Endothelial cell (in vitro differentiated cells): Measurements from ENCODE around the gene NUDT15. TPM values are rescaled to one million over a fixed set of nuclear protein-coding genes. Genes with fewer than 3 reads are reported as not detected.

Experiments
- DNase-seq: peaks from one replicate; pipeline ENCODE4 v3.0.0; 2021; ENCODE audit warnings: low spot score
- H3K27ac Mint-ChIP-seq: one replicate; pipeline ENCODE4 v1.8.0; 2021; ENCODE audit warnings: mixed read lengths, inconsistent platforms; ENCODE audit not compliant: unreplicated experiment
- H3K27me3 Mint-ChIP-seq: one replicate; pipeline ENCODE4 v1.8.0; 2021; ENCODE audit warnings: mild to moderate bottlenecking, moderate library complexity, mixed read lengths, inconsistent platforms; ENCODE audit not compliant: unreplicated experiment
- H3K36me3 Mint-ChIP-seq: one replicate; pipeline ENCODE4 v1.8.0; 2021; ENCODE audit warnings: mild to moderate bottlenecking, low read depth, mixed read lengths, inconsistent platforms; ENCODE audit not compliant: unreplicated experiment
- H3K4me1 Mint-ChIP-seq: one replicate; pipeline ENCODE4 v1.8.0; 2021; ENCODE audit warnings: mild to moderate bottlenecking, mixed read lengths, inconsistent platforms; ENCODE audit not compliant: unreplicated experiment
- H3K4me3 Mint-ChIP-seq: one replicate; pipeline ENCODE4 v1.8.0; 2021; ENCODE audit warnings: mild to moderate bottlenecking, mixed read lengths, inconsistent platforms; ENCODE audit not compliant: unreplicated experiment
- H3K9me3 Mint-ChIP-seq: one replicate; pipeline ENCODE4 v1.8.0; 2021; ENCODE audit warnings: mixed read lengths, inconsistent platforms; ENCODE audit not compliant: unreplicated experiment
- total RNA-seq: library from RNA; stranded (reverse); fragmentation: NEBNext Ultra II Directional; extraction: Animal tissue kit (Norgen Biotek cat#: 25700); gene quantifications from one replicate; pipeline ENCODE4 v1.2.1, GENCODE V29; 2021; ENCODE audit not compliant: unreplicated experiment
- TF ChIP-seq, protein P1 (sequence below): fragments of 200-600 bp; sonication (generic); IDR thresholded peaks from one replicate; pipeline ENCODE4 v1.5.0; 2021; ENCODE audit warnings: antibody characterized with exemption; ENCODE audit not compliant: unreplicated experiment

Gene NUDT15
- total RNA-seq, 1 donor from 2014 or later: 14.6 TPM

DNA sequence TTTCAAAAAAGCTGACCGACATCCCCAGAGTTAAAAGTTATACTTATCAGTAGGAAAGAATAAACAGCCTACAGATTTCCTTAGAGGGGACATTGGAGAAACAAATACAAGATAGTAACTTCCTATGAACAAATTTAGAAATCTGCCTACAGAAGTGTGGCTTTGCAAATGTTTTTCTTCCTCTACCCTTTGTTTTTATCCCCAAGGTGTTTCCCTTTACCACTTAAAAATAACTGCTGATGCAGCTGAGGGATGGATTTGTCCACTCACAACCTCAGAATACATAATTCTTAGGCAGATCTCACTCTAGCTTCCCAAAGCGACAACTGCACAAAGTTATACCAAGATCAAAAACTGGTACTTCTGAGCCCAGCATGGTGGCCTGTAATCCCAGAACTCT lies 36.5 kb downstream of the NUDT15 start:
- H3K27me3 Mint-ChIP-seq: no peaks in the 10 kb centered on the region
- TF ChIP-seq, protein P1, sequence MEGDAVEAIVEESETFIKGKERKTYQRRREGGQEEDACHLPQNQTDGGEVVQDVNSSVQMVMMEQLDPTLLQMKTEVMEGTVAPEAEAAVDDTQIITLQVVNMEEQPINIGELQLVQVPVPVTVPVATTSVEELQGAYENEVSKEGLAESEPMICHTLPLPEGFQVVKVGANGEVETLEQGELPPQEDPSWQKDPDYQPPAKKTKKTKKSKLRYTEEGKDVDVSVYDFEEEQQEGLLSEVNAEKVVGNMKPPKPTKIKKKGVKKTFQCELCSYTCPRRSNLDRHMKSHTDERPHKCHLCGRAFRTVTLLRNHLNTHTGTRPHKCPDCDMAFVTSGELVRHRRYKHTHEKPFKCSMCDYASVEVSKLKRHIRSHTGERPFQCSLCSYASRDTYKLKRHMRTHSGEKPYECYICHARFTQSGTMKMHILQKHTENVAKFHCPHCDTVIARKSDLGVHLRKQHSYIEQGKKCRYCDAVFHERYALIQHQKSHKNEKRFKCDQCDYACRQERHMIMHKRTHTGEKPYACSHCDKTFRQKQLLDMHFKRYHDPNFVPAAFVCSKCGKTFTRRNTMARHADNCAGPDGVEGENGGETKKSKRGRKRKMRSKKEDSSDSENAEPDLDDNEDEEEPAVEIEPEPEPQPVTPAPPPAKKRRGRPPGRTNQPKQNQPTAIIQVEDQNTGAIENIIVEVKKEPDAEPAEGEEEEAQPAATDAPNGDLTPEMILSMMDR: no peak
- H3K36me3 Mint-ChIP-seq: peaks cover 84% of the 10 kb centered on the region
- peak overlapping the region; percentile 58 for H3K27ac Mint-ChIP-seq
- peaks cover 20% of the 10 kb centered on the region for H3K9me3 Mint-ChIP-seq
- no peak for DNase-seq
- peak overlapping the region; percentile 82 for H3K4me3 Mint-ChIP-seq
- H3K4me1 Mint-ChIP-seq: peaks cover 10% of the 10 kb centered on the region

DNA sequence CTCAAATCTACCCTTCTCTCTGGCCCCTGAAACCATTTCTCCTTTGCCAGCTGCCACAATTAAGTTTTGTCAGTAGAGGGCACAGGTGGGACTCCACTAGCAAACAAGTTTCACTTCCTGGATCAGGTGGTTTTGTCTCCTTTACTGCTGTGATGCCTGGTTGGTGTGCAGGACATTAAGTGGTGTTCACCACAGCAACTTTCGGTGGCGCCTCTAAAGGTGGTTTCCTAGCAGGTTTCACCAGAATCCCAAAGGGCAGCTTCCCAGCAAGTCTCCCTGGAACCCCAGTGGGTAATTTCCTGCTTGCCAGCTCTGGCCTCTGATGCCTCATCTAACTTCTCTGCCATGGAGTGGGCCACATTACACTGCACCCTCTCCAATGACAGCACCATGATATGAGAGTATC lies 40.7 kb downstream of the NUDT15 start:
- H3K36me3 Mint-ChIP-seq: peaks cover 53% of the 10 kb centered on the region
- H3K9me3 Mint-ChIP-seq: no peaks in the 10 kb centered on the region
- TF ChIP-seq, protein P1: no peak
- no peak for DNase-seq
- no peak overlapping the region for H3K27ac Mint-ChIP-seq
- H3K4me1 Mint-ChIP-seq: peaks cover 10% of the 10 kb centered on the region
- no peak overlapping the region for H3K4me3 Mint-ChIP-seq
- H3K27me3 Mint-ChIP-seq: no peaks in the 10 kb centered on the region

DNA sequence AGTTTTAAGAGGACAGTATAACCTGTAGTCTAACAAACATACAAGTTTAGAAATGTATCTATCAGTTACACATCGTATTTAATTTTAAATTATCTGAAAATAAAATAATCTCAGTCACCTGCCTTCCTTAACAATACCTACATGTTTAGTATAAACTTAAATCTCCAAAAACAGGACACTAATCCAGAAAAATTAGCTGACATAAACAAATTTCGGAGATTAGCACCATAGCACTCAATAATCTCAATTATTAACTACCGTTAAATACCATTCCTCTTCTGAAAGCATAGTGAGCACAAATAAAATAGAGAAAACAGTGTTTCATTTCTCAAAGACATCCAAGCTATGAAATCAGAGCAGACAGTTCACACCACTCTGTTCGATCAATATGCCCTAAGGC lies 44.2 kb downstream of the NUDT15 start:
- Mint-ChIP-seq H3K36me3 (peaks cover 25% of the 10 kb centered on the region), H3K4me3 (no peak overlapping the region), H3K4me1 (no peaks in the 10 kb centered on the region), H3K27ac (no peak overlapping the region), H3K27me3 (no peaks in the 10 kb centered on the region), H3K9me3 (no peaks in the 10 kb centered on the region)
- TF ChIP-seq, protein P1: no peak
- DNase-seq: no peak

DNA sequence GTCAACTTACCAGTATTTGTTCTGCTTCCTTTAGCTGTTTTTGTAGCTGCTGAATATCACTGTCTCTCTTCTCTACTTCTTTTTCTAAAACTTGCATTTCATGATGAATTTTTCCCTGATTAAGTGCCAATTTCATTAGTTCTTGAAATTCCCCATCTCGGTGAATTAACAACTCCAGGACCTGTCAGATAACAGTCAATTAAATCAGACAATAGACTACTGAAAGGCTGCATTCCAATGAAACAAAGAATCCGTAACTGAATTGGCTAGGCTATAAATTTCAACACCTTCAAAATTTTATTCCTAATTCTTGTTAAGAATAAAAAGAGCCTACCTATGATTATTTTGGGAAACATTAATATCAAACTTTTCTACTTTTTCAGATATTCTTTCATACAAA lies 48.7 kb downstream of the NUDT15 start:
- Mint-ChIP-seq H3K36me3 (peaks cover 11% of the 10 kb centered on the region), H3K4me1 (no peaks in the 10 kb centered on the region), H3K4me3 (no peak overlapping the region), H3K27ac (no peak overlapping the region), H3K9me3 (no peaks in the 10 kb centered on the region), H3K27me3 (no peaks in the 10 kb centered on the region)
- TF ChIP-seq, protein P1: no peak
- DNase-seq: no peak

DNA sequence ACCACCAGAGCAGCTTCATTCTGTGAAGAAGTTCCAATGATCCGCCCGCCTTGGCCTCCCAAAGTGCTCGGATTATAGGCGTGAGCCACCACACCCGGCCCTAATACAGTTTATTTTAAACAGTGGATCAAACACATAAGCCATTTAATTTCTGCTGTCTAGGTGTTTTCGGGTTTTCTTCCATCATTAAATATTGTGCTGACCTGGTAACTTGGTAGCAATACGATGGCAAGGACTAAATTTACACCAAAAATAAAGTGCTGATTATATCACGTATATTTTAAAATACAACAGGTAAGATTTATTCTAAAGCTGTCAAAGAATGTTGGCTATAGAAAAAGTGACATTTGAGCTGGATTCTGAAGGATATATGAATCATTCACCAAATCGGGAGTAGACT lies 56.1 kb downstream of the NUDT15 start:
- peak overlapping the region; percentile 100 for H3K4me3 Mint-ChIP-seq
- no peaks in the 10 kb centered on the region for H3K27me3 Mint-ChIP-seq
- H3K36me3 Mint-ChIP-seq: peaks cover 7% of the 10 kb centered on the region
- H3K4me1 Mint-ChIP-seq: peaks cover 17% of the 10 kb centered on the region
- peak overlapping the region; percentile 17 for H3K27ac Mint-ChIP-seq
- H3K9me3 Mint-ChIP-seq: no peaks in the 10 kb centered on the region
- no peak for DNase-seq
- TF ChIP-seq, protein P1: no peak
